ENCODE measurements around the gene FRMPD4.
"Not testable (repeated sequence)": the region's sequence is repeated elsewhere in the genome, so short reads cannot be mapped to it uniquely, and the experiment has no call there.

FRMPD4 gene

GRCh38 chrX:12138361-12139313, at the start of gene FRMPD4:
FRMPD4 (plus strand) TSS chrX:12138473; CDS start chrX:12138972, 499 bp downstream.
- peak; percentile 38 for DNase-seq

- no peak for DNase-seq
These were observed 48.5 kb upstream of the FRMPD4 start for GRCh38 chrX:12089740-12090139.

GRCh38 chrX:12113321-12113720, 25.0 kb upstream of the FRMPD4 start:
- no peak for DNase-seq

GRCh38 chrX:12115377-12115776, 22.9 kb upstream of the FRMPD4 start:
- no peak for DNase-seq

- peak; percentile 57 for DNase-seq
These were observed 20.1 kb upstream of the FRMPD4 start for GRCh38 chrX:12118134-12118533.

GRCh38 chrX:12128017-12128416, 10.3 kb upstream of the FRMPD4 start:
- no peak for DNase-seq

- no peak for DNase-seq
These were observed 317 bp upstream of the FRMPD4 start for GRCh38 chrX:12137951-12138360.

GRCh38 chrX:12139934-12140611, 1.8 kb downstream of the FRMPD4 start:
- DNase-seq = peak; percentile 43

GRCh38 chrX:12141511-12141910, 3.2 kb downstream of the FRMPD4 start:
- no peak for DNase-seq

- DNase-seq = no peak
These were observed 4.4 kb downstream of the FRMPD4 start for GRCh38 chrX:12142661-12143060.

GRCh38 chrX:12145402-12145801, 7.1 kb downstream of the FRMPD4 start:
- DNase-seq = no peak

- no peak for DNase-seq
These were observed 11.6 kb downstream of the FRMPD4 start for GRCh38 chrX:12149670-12150407.

GRCh38 chrX:12153317-12153716, 15.0 kb downstream of the FRMPD4 start:
- no peak for DNase-seq

GRCh38 chrX:12153741-12154140, 15.5 kb downstream of the FRMPD4 start:
- DNase-seq = no peak

- DNase-seq = no peak
These were observed 21.5 kb downstream of the FRMPD4 start for GRCh38 chrX:12159799-12160198.

GRCh38 chrX:12162420-12162819, 24.1 kb downstream of the FRMPD4 start:
- peak; percentile 42 for DNase-seq

- not testable (repeated sequence) for DNase-seq
These were observed 25.9 kb downstream of the FRMPD4 start for GRCh38 chrX:12164180-12164579.

- no peak for DNase-seq
These were observed 32.5 kb downstream of the FRMPD4 start for GRCh38 chrX:12170755-12171154.

- DNase-seq = no peak
These were observed 36.1 kb downstream of the FRMPD4 start for GRCh38 chrX:12174358-12174757.

- DNase-seq = no peak
These were observed 58.8 kb downstream of the FRMPD4 start for GRCh38 chrX:12197030-12197429.

GRCh38 chrX:12206413-12206812, 68.1 kb downstream of the FRMPD4 start:
- DNase-seq = no peak

GRCh38 chrX:12210196-12210815, 72.0 kb downstream of the FRMPD4 start:
- DNase-seq = peak; percentile 64

GRCh38 chrX:12210971-12211370, 72.7 kb downstream of the FRMPD4 start:
- DNase-seq = peak; percentile 15
